HEK293 (cell line): ENCODE data around the gene RABEP2.
A peak's percentile ranks its signal among the peaks of the same experiment; 100 is the strongest.

Experiments
- AEBP2 ChIP-seq: fragments of 450-650 bp; formaldehyde crosslinking; IDR thresholded peaks from 2 replicates; pipeline ENCODE4 v1.5.1; 2016; ENCODE audit warnings: missing biosample characterization, missing genetic modification characterization, borderline replicate concordance
- CTCF ChIP-seq: fragments of 450-650 bp; formaldehyde crosslinking; IDR thresholded peaks from 2 replicates; pipeline ENCODE4 v1.5.1; 2016; ENCODE audit warnings: missing biosample characterization, missing genetic modification characterization
- EGR2 ChIP-seq: fragments of 450-650 bp; formaldehyde crosslinking; IDR thresholded peaks from 2 replicates; pipeline ENCODE4 v1.5.1; 2016; ENCODE audit warnings: low read depth, missing biosample characterization, missing genetic modification characterization
- GFI1B ChIP-seq: fragments of 450-650 bp; formaldehyde crosslinking; IDR thresholded peaks from 2 replicates; pipeline ENCODE4 v1.5.1; 2016; ENCODE audit warnings: missing biosample characterization, missing genetic modification characterization
- GLI4 ChIP-seq: fragments of 450-650 bp; formaldehyde crosslinking; IDR thresholded peaks from 2 replicates; pipeline ENCODE4 v1.5.1; 2016; ENCODE audit warnings: missing biosample characterization, missing genetic modification characterization
- INSM2 ChIP-seq: fragments of 450-650 bp; formaldehyde crosslinking; IDR thresholded peaks from 2 replicates; pipeline ENCODE4 v1.5.1; 2016; ENCODE audit warnings: missing biosample characterization, missing genetic modification characterization
- SALL2 ChIP-seq: fragments of 450-650 bp; formaldehyde crosslinking; IDR thresholded peaks from 2 replicates; pipeline ENCODE4 v1.5.0; 2017; ENCODE audit warnings: missing biosample characterization, mild to moderate bottlenecking, missing genetic modification characterization, borderline replicate concordance
- SCRT2 ChIP-seq: fragments of 450-650 bp; formaldehyde crosslinking; IDR thresholded peaks from 2 replicates; pipeline ENCODE4 v1.5.1; 2016; ENCODE audit warnings: missing biosample characterization, missing genetic modification characterization
- ZBTB17 ChIP-seq: fragments of 450-650 bp; formaldehyde crosslinking; IDR thresholded peaks from 2 replicates; pipeline ENCODE4 v1.5.1; 2016; ENCODE audit warnings: missing biosample characterization, missing genetic modification characterization
- ZNF112 ChIP-seq: fragments of 450-650 bp; formaldehyde crosslinking; IDR thresholded peaks from 2 replicates; pipeline ENCODE4 v1.5.0; 2017; ENCODE audit warnings: missing biosample characterization, missing genetic modification characterization
- ZNF146 ChIP-seq: fragments of 450-650 bp; formaldehyde crosslinking; IDR thresholded peaks from 2 replicates; pipeline ENCODE4 v1.5.1; 2016; ENCODE audit warnings: missing biosample characterization, missing genetic modification characterization
- ZNF16 ChIP-seq: fragments of 450-650 bp; formaldehyde crosslinking; IDR thresholded peaks from 2 replicates; pipeline ENCODE4 v1.5.1; 2016; ENCODE audit warnings: low read depth, missing biosample characterization, missing genetic modification characterization
- ZNF174 ChIP-seq: fragments of 450-650 bp; formaldehyde crosslinking; IDR thresholded peaks from 2 replicates; pipeline ENCODE4 v1.5.0; 2017; ENCODE audit warnings: missing biosample characterization, mild to moderate bottlenecking, missing genetic modification characterization
- ZNF18 ChIP-seq: fragments of 450-650 bp; formaldehyde crosslinking; IDR thresholded peaks from 2 replicates; pipeline ENCODE4 v1.5.1; 2016; ENCODE audit warnings: missing biosample characterization, missing genetic modification characterization
- ZNF214 ChIP-seq: fragments of 450-650 bp; formaldehyde crosslinking; IDR thresholded peaks from 2 replicates; pipeline ENCODE4 v1.5.1; 2017; ENCODE audit warnings: missing biosample characterization, mild to moderate bottlenecking, missing genetic modification characterization, borderline replicate concordance
- ZNF23 ChIP-seq: fragments of 450-650 bp; formaldehyde crosslinking; IDR thresholded peaks from 2 replicates; pipeline ENCODE4 v1.5.1; 2016; ENCODE audit warnings: missing biosample characterization, missing genetic modification characterization, borderline replicate concordance
- ZNF280C ChIP-seq: fragments of 450-650 bp; formaldehyde crosslinking; IDR thresholded peaks from 2 replicates; pipeline ENCODE4 v1.5.1; 2016; ENCODE audit warnings: missing biosample characterization, missing genetic modification characterization
- ZNF354C ChIP-seq: fragments of 450-650 bp; formaldehyde crosslinking; IDR thresholded peaks from 2 replicates; pipeline ENCODE4 v1.5.1; 2016; ENCODE audit warnings: missing biosample characterization, missing genetic modification characterization, low read depth, borderline replicate concordance
- ZNF366 ChIP-seq: fragments of 450-650 bp; formaldehyde crosslinking; conservative IDR thresholded peaks from 2 replicates; pipeline ENCODE4 v1.5.1; 2016; ENCODE audit warnings: missing biosample characterization, missing genetic modification characterization
- ZNF37A ChIP-seq: fragments of 450-650 bp; IDR thresholded peaks from 2 replicates; pipeline ENCODE4 v1.5.1; 2018; ENCODE audit warnings: missing biosample characterization, missing genetic modification characterization
- ZNF518A ChIP-seq: fragments of 450-650 bp; formaldehyde crosslinking; conservative IDR thresholded peaks from 2 replicates; pipeline ENCODE4 v1.5.1; 2016; ENCODE audit warnings: low read depth, missing biosample characterization, missing genetic modification characterization
- ZNF580 ChIP-seq: fragments of 450-650 bp; formaldehyde crosslinking; IDR thresholded peaks from 2 replicates; pipeline ENCODE4 v1.5.1; 2016; ENCODE audit warnings: missing biosample characterization, missing genetic modification characterization
- ZNF677 ChIP-seq: fragments of 450-650 bp; IDR thresholded peaks from 2 replicates; pipeline ENCODE4 v1.5.0; 2018; ENCODE audit warnings: missing biosample characterization, mild to moderate bottlenecking, missing genetic modification characterization, moderate library complexity
- ZNF791 ChIP-seq: fragments of 450-650 bp; formaldehyde crosslinking; IDR thresholded peaks from 2 replicates; pipeline ENCODE4 v1.5.1; 2016; ENCODE audit warnings: missing biosample characterization, missing genetic modification characterization
- ZSCAN30 ChIP-seq: fragments of 450-650 bp; IDR thresholded peaks from 2 replicates; pipeline ENCODE4 v1.5.1; 2018; ENCODE audit warnings: missing biosample characterization, mild to moderate bottlenecking, missing genetic modification characterization, moderate library complexity

Gene RABEP2

GRCh38 chr16:28879841-28880588 lies 45.0 kb downstream of the RABEP2 start (continued):
- no peak for TF ChIP-seq ZNF791
- TF ChIP-seq CTCF (tag by site-specific recombination), result peak; percentile 6; the same call in 1 of the 2 replicates
- no peak for TF ChIP-seq ZNF37A
- no peak for TF ChIP-seq GLI4 (tag by site-specific recombination)
- TF ChIP-seq ZNF23 (tag by site-specific recombination), result no peak
- TF ChIP-seq ZNF214 (tag by site-specific recombination), result no peak
- TF ChIP-seq EGR2 (tag by site-specific recombination), result peak; percentile 91
- TF ChIP-seq AEBP2, result no peak
- no peak for TF ChIP-seq SALL2 (tag by site-specific recombination)
- TF ChIP-seq ZNF174 (tag by site-specific recombination), result no peak
- TF ChIP-seq ZNF677 (tag by site-specific recombination), result no peak
- no peak for TF ChIP-seq ZNF112 (tag by site-specific recombination)
- no peak for TF ChIP-seq ZNF280C (tag by site-specific recombination)
- TF ChIP-seq ZBTB17 (tag by site-specific recombination), result peak; percentile 83
- peak; percentile 69; the same call in 1 of the 2 replicates for TF ChIP-seq GFI1B (tag by site-specific recombination)
- no peak for TF ChIP-seq INSM2 (tag by site-specific recombination)
- TF ChIP-seq ZNF18 (tag by site-specific recombination), result peak; percentile 22; the same call in 1 of the 2 replicates
- TF ChIP-seq ZNF366 (tag by site-specific recombination), result no peak
- TF ChIP-seq ZSCAN30 (tag by site-specific recombination), result no peak
- TF ChIP-seq ZNF580 (tag by site-specific recombination), result no peak
- no peak for TF ChIP-seq ZNF354C
- TF ChIP-seq ZNF146 (tag by site-specific recombination), result no peak
- TF ChIP-seq ZNF518A (tag by site-specific recombination), result no peak
- TF ChIP-seq ZNF16 (tag by site-specific recombination), result no peak
- peak; percentile 86 for TF ChIP-seq SCRT2
